Subcutaneous adipose tissue (tissue), 4 donors: ENCODE data around the gene DDC. TPM values are rescaled to one million over a fixed set of nuclear protein-coding genes. Genes with fewer than 3 reads are reported as not detected.

ENCODE experiments used
- CTCF ChIP-seq: fragments of 450-650 bp; IDR thresholded peaks from one replicate; pipeline ENCODE4 v1.5.1; 2016; ENCODE audit warnings: low read depth, mild to moderate bottlenecking, control low read depth, antibody characterized with exemption, moderate library complexity
- total RNA-seq, 4 donors: library from RNA; depleted of rRNA; stranded (reverse); fragments of >200 nt; gene quantifications; one replicate each; pipeline ENCODE4 v1.1.0, GENCODE V29; 2016

DDC gene
- total RNA-seq, 4 donors from 2014 or later, result not detected

DNA sequence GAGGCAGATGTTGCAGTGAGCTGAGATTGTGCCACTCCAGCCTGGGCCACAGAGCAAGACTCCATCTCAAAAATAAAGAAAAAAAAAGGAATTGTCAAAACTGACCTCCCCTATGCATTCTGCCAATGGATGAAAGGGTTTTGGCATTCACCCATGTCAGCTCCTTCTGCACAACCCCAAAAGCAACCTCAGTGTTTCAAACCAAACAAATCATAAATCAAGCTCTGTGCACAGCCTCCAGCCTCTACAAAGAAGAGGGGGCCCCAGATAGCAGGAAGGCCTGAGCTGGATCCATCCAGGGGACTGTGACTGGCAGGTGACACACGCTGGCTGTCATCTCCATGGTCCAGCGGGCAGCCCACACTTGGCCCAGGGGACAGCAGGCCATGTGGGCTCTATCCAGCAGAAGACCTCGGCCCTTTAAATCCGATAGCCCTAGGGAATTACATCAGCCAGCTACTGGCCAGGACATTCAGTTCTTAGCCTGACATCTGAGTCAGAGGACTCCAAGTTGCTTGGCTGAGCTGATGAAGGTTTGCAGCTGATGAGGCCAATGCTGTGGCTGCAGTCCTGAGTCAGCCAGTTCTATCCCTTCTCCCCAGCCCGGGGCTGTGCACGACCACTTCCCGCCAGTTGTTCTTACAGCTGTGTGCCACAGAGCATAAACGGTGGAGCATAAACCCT is 63.1 kb downstream of the DDC start:
- no peak for TF ChIP-seq CTCF

GRCh38 chr7:50499092-50499491 is 66.1 kb downstream of the DDC start:
- no peak for TF ChIP-seq CTCF

DNA sequence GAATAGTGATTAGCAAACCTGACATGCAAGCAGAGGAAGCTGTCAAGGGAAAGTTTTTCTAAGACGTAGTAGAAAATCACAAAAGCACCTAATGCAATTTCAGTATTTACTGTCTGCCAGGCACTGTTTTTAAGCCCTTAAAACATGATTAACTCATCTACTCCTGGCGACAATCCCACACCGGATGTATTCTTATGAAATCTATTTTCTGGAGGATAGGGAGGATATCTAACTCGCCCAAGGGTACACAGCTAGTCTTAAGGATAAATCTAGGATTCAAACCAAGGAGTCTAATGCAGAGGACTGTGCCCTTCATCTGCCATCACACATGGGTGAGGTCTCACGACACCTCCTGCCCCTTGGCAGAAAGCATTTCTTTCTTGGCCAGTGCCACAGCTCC is 67.2 kb downstream of the DDC start:
- TF ChIP-seq CTCF, result no peak

DNA sequence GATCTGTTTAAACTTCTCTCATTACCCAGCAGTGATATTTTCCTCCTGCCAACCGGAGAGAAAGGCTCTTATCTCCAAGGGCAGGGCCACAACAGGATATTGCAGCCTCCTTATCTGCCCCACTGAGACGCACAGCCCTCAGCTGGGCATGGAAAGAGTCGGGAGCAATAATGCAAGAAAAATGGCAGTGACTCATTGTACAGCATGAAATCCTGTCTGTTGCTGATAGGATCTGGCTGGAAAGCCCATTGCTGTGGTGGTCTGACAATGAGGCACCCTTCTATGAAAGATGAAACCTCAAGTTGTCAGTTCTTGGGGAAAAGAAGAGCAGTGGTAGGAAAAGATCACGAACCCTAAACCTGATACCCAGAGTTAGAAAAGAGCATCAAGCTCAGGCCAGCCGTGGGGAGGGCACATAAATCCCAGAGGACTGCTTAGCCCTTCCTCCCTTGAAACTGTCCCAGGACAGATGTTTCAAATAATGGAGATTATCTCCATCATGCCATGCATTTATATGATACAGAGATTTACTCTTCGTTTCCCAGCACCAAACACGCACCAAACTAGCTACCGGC is 68.0 kb downstream of the DDC start:
- TF ChIP-seq CTCF, result no peak

- TF ChIP-seq CTCF, result no peak
Measured at GRCh38 chr7:50496569-50496968, 68.6 kb downstream of the DDC start.

GRCh38 chr7:50495746-50496145 is 69.5 kb downstream of the DDC start:
- TF ChIP-seq CTCF, result no peak

GRCh38 chr7:50492770-50493519 is 72.3 kb downstream of the DDC start:
- TF ChIP-seq CTCF, result no peak
